ENCODE measurements around the gene COQ8B. TPM values are rescaled to one million over a fixed set of nuclear protein-coding genes. Genes with fewer than 3 reads are reported as not detected.

Gene COQ8B
- total RNA-seq, 4 donors from 2014 or later = 31.2 to 53.8 (median 39.3) TPM

GRCh38 chr19:40691421-40692211, 25.1 kb downstream of the COQ8B start:
- Histone ChIP-seq H3K4me3 (peak overlapping the region; percentile 69), H3K9me3 (no peaks in the 10 kb centered on the region), H3K27me3 (no peaks in the 10 kb centered on the region), H3K27ac (peak overlapping the region; percentile 89), H3K4me1 (peaks cover 50% of the 10 kb centered on the region), H3K36me3 (peaks cover 35% of the 10 kb centered on the region)
- TF ChIP-seq CTCF (IDR thresholded peaks at IDR 0.05) (no peak), EP300 (IDR thresholded peaks at IDR 0.05) (no peak), POLR2AphosphoS5 (IDR thresholded peaks at IDR 0.05) (no peak), POLR2A (IDR thresholded peaks at IDR 0.05) (no peak)
- 44% methylated on average over 12 of the region's 24 CpGs for WGBS
- no peak for DNase-seq (ENCODE audit: low spot score in 2 of 2)

- DNase-seq (ENCODE audit: low spot score in 2 of 2) = peak; percentile 97 to 98
- Histone ChIP-seq H3K4me1 (peaks cover 54% of the 10 kb centered on the region), H3K9me3 (no peaks in the 10 kb centered on the region), H3K27ac (peak overlapping the region; percentile 89), H3K36me3 (peaks cover 32% of the 10 kb centered on the region), H3K27me3 (no peaks in the 10 kb centered on the region), H3K4me3 (peak overlapping the region; percentile 69)
- WGBS = under 1% methylated on average over 37 of the region's 56 CpGs
- peak; percentile 41 to 65 (median 44) for TF ChIP-seq POLR2AphosphoS5 (IDR thresholded peaks at IDR 0.05)
- no peak for TF ChIP-seq CTCF (IDR thresholded peaks at IDR 0.05)
- peak in 1 of 2 donors; percentile 13 for TF ChIP-seq POLR2A (IDR thresholded peaks at IDR 0.05)
- TF ChIP-seq EP300 (IDR thresholded peaks at IDR 0.05) = no peak
Measured at GRCh38 chr19:40690693-40691420, 25.8 kb downstream of the COQ8B start.

- WGBS = 17% methylated on average over 1 of the region's 50 CpGs
- no peaks in the 10 kb centered on the region for H3K27me3 ChIP-seq
- no peak for DNase-seq (ENCODE audit: low spot score in 2 of 2)
- TF ChIP-seq EP300 (IDR thresholded peaks at IDR 0.05) (no peak), POLR2A (IDR thresholded peaks at IDR 0.05) (peak in 1 of 2 donors; percentile 43)
- H3K4me1 ChIP-seq = peaks cover 60% of the 10 kb centered on the region
- H3K27ac ChIP-seq = peak within 1 kb of the TSS; percentile 89
- peaks cover 26% of the 10 kb centered on the region for H3K36me3 ChIP-seq
- peak within 1 kb of the TSS; percentile 69 for H3K4me3 ChIP-seq
- no peaks in the 10 kb centered on the region for H3K9me3 ChIP-seq
Measured at GRCh38 chr19:40690050-40690692, 26.5 kb downstream of the COQ8B start, which contains the start of gene NUMBL. Gene NUMBL (minus strand): TSS chr19:40690651. CDS start chr19:40690483, 168 bp downstream.

- TF ChIP-seq POLR2A (IDR thresholded peaks at IDR 0.05) (no peak), CTCF (IDR thresholded peaks at IDR 0.05) (no peak), EP300 (IDR thresholded peaks at IDR 0.05) (no peak), POLR2AphosphoS5 (IDR thresholded peaks at IDR 0.05) (no peak)
- DNase-seq (ENCODE audit: low spot score in 2 of 2) = peak in 1 of 2 donors; percentile 80
- Histone ChIP-seq H3K27ac (peak overlapping the region; percentile 89), H3K27me3 (no peaks in the 10 kb centered on the region), H3K9me3 (no peaks in the 10 kb centered on the region), H3K4me1 (peaks cover 64% of the 10 kb centered on the region), H3K36me3 (peaks cover 26% of the 10 kb centered on the region), H3K4me3 (peak overlapping the region; percentile 69)
- whole genome bisulfite sequencing = 22% methylated on average over 6 of the region's 18 CpGs
Measured at GRCh38 chr19:40689339-40690049, 27.2 kb downstream of the COQ8B start.

- TF ChIP-seq EP300 (IDR thresholded peaks at IDR 0.05) (no peak), POLR2AphosphoS5 (IDR thresholded peaks at IDR 0.05) (no peak), CTCF (IDR thresholded peaks at IDR 0.05) (no peak), POLR2A (IDR thresholded peaks at IDR 0.05) (no peak)
- DNase-seq (ENCODE audit: low spot score in 2 of 2) = no peak
- Histone ChIP-seq H3K4me1 (peaks cover 64% of the 10 kb centered on the region), H3K36me3 (peaks cover 26% of the 10 kb centered on the region), H3K27me3 (no peaks in the 10 kb centered on the region), H3K9me3 (no peaks in the 10 kb centered on the region), H3K27ac (peak overlapping the region; percentile 89), H3K4me3 (peak overlapping the region; percentile 69)
- WGBS = 65% methylated on average over 4 of the region's 4 CpGs
Measured at GRCh38 chr19:40688987-40689338, 27.7 kb downstream of the COQ8B start.

All from suprapubic skin (tissue), 4 donors.